ENCODE data around the gene SLC28A1.

The SLC28A1 gene

DNA sequence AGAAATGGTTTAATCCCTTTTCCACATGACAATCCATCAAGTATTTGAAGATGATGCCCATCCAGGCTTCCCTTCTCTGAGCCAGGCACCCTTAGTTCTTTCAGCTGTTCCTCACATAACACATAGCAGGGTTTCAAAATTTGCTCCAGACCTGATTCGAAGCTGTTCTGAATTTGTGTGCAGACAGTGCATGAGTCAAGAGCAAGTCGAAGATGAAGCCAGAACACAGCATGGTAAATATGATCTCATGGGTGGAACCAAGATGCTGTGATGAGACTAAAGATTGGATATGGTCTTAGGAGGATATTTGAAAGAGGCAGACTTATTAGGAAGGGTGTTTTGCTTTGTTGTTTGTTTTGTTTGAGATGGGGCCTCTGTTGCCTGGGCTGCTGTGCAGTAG lies 64.6 kb downstream of the SLC28A1 start:
- in situ Hi-C loops (cut with HindIII; ENCODE audit: low sequenced_read_pairs), result no loop called here
- no peak overlapping the region for H3K4me3 ChIP-seq (ENCODE audit: low read depth, low read length)
- TF ChIP-seq, protein P1, sequence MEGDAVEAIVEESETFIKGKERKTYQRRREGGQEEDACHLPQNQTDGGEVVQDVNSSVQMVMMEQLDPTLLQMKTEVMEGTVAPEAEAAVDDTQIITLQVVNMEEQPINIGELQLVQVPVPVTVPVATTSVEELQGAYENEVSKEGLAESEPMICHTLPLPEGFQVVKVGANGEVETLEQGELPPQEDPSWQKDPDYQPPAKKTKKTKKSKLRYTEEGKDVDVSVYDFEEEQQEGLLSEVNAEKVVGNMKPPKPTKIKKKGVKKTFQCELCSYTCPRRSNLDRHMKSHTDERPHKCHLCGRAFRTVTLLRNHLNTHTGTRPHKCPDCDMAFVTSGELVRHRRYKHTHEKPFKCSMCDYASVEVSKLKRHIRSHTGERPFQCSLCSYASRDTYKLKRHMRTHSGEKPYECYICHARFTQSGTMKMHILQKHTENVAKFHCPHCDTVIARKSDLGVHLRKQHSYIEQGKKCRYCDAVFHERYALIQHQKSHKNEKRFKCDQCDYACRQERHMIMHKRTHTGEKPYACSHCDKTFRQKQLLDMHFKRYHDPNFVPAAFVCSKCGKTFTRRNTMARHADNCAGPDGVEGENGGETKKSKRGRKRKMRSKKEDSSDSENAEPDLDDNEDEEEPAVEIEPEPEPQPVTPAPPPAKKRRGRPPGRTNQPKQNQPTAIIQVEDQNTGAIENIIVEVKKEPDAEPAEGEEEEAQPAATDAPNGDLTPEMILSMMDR (IDR thresholded peaks at IDR 0.05; ENCODE audit: low read depth, low read length, missing control alignments), result no peak
- DNase-seq (ENCODE audit: low read depth), result peak; percentile 47

DNA sequence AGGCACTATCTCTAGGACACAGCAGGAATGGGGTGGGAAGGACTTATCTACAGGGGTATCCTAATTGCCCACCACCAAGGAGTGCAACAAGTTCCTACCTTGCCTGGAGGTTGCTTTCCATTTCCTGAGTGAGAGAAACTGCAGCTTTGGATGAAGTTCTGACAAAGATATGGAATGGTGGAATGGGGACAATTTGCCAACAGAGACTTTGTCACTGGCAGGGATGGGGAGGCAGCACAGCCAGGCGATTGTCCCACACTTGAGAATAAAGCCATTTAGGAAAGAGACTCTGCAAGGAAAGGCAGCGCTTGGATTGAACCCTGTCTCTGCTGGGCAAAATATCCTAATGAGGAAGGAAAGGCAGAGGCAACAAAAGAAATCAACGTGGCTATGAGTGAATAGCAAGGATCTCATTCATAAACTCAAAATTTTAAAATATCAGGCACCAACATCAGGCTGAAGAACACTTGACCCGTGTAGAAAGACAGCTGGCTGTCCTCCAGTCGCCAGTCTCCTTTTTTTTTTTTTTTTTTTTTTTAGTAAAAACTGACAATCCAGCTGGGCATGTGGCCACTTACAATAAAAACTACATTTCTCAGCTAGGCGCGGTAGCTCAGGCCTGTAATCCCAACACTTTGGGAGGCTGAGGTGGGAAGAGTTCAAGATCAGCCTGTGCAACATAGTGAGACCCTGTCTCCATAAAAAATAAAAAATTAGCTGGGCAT lies 65.5 kb downstream of the SLC28A1 start:
- no peak for DNase-seq (ENCODE audit: low read depth)
- in situ Hi-C loops (cut with HindIII; ENCODE audit: low sequenced_read_pairs), result no loop called here
- TF ChIP-seq, protein P1 (IDR thresholded peaks at IDR 0.05; ENCODE audit: low read depth, low read length, missing control alignments), result no peak
- H3K4me3 ChIP-seq (ENCODE audit: low read depth, low read length), result no peak overlapping the region

DNA sequence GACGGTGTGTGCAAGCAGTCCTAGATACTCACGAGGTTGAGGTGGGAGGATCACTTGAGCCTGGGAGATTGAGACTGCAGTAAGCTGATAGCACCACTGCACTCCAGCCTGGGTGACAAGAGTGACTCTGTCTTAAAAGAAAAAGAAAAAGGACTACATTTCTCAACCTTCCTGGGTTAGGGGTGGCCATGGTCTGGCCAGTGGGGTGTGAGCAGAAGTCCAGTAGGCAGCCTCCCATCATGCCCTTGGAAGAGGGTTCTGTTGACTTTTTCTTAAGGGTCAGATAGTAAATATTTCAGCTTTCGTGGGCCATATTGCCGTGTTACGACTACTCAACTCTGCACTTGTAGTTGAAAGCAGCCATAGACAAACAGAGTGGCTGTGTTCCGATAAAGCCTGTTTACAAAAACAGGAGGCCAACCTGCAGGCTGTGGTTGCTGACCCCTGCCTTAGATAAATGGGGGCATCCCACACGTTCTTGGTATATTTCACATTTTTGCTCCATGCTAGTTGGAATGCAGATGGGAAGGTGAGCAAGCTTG lies 66.2 kb downstream of the SLC28A1 start:
- in situ Hi-C loops (cut with HindIII; ENCODE audit: low sequenced_read_pairs), result no loop called here
- no peak for DNase-seq (ENCODE audit: low read depth)
- H3K4me3 ChIP-seq (ENCODE audit: low read depth, low read length), result no peak overlapping the region
- TF ChIP-seq, protein P1 (IDR thresholded peaks at IDR 0.05; ENCODE audit: low read depth, low read length, missing control alignments), result no peak

DNA sequence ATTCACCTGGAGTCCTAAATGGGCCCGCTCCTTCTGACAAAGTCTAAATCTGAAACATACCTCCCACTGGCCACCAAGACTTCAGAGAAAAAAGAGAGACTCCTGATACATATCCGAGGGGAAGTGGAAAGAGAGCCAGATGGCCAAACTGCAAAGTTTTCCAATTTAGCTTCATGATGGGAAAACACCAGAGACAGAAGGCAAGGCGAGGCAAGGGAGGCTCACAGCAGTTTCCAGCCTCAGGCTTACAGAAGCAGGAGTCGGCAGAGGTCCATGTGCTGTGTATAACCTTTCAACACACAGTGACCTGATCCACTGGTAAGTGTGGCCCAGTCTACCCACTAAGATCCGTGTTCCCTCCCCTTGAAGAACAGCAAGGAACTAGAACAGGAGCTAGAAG lies 67.3 kb downstream of the SLC28A1 start:
- H3K4me3 ChIP-seq (ENCODE audit: low read depth, low read length), result no peak overlapping the region
- in situ Hi-C loops (cut with HindIII; ENCODE audit: low sequenced_read_pairs), result no loop called here
- TF ChIP-seq, protein P1 (IDR thresholded peaks at IDR 0.05; ENCODE audit: low read depth, low read length, missing control alignments), result no peak
- no peak for DNase-seq (ENCODE audit: low read depth)

DNA sequence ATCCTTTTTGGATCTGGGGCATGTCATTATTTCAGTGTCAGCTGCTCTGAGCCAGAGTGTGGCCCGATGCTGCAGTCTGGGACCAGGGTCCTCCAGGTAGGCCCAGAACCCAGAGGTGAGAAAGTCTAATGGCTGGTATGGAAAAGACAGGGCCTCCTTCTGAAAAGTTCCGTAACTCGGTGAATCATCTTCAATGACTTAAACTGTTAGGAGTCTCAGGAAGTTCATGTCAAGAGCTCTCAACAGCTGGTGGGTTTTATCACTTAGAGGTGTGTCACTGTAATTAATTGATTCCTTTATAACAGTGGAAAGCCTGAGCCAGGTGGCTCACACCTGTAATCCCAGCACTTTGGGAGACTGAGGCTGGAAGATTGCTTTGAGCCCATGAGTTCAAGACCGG lies 68.7 kb downstream of the SLC28A1 start:
- in situ Hi-C loops (cut with HindIII; ENCODE audit: low sequenced_read_pairs), result no loop called here
- DNase-seq (ENCODE audit: low read depth), result no peak
- TF ChIP-seq, protein P1 (IDR thresholded peaks at IDR 0.05; ENCODE audit: low read depth, low read length, missing control alignments), result no peak
- no peak overlapping the region for H3K4me3 ChIP-seq (ENCODE audit: low read depth, low read length)

DNA sequence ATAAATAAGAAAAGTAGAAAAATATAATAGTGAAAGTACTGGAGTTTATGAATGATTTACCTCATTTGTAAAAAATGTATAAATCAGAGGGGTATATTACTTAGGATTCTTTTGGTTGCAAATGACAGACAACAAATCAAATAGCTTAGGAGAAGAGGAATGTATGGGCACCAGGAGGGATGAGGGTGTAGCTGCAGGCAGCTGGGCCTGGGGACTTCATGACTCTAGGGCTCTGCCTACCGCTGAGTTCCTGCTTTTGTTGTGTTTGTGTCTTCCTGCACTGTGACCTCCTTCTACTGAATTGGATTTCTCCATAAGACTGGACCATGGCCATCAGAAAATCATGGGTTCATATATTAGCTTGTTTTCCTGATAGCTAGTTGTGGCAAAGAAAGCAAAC lies 69.3 kb downstream of the SLC28A1 start:
- H3K4me3 ChIP-seq (ENCODE audit: low read depth, low read length), result no peak overlapping the region

More for the DNA sequence above, 69.3 kb downstream of the SLC28A1 start:
- TF ChIP-seq, protein P1 (IDR thresholded peaks at IDR 0.05; ENCODE audit: low read depth, low read length, missing control alignments), result no peak
- DNase-seq (ENCODE audit: low read depth), result no peak
- in situ Hi-C loops (cut with HindIII; ENCODE audit: low sequenced_read_pairs), result no loop called here
